ENCODE results near the gene PSMG4.

DNA sequence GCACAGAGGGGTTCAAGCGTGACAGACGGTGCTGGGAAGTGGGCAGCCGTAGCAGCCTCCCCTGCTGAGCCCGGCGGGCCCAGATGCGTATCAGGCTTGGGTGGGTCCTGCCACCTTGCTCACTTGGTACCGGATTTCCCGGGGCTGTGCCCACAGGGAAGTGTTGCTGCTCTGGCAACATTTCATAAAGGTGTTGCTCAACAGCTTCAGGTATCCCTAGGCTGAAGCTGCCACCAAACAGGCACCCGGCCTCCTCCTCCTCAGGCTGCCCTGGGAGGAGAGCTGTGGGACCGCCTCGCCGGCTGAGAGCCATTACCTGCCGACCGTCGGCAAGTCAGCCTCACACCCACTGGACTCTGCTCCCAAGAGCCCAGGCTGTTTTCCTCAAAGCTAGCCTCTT lies 11.5 kb downstream of the PSMG4 start:
- TF ChIP-seq LEF1 (IDR thresholded peaks at IDR 0.05; ENCODE audit: borderline replicate concordance): no peak
- no peak for TF ChIP-seq FOXA1 (IDR thresholded peaks at IDR 0.05)
- TF ChIP-seq FOXK2 (IDR thresholded peaks at IDR 0.05): no peak
- no peak for TF ChIP-seq CTBP1 (IDR thresholded peaks at IDR 0.05; ENCODE audit: borderline replicate concordance)
- TF ChIP-seq SP1 (IDR thresholded peaks at IDR 0.05): no peak
- TF ChIP-seq ARNT (IDR thresholded peaks at IDR 0.05): no peak
- no peak for TF ChIP-seq FOXM1 (IDR thresholded peaks at IDR 0.05; ENCODE audit: borderline replicate concordance)
